ENCODE data around the gene NFKBIE.
A peak's percentile ranks its signal among the peaks of the same experiment; 100 is the strongest.

The NFKBIE gene

DNA sequence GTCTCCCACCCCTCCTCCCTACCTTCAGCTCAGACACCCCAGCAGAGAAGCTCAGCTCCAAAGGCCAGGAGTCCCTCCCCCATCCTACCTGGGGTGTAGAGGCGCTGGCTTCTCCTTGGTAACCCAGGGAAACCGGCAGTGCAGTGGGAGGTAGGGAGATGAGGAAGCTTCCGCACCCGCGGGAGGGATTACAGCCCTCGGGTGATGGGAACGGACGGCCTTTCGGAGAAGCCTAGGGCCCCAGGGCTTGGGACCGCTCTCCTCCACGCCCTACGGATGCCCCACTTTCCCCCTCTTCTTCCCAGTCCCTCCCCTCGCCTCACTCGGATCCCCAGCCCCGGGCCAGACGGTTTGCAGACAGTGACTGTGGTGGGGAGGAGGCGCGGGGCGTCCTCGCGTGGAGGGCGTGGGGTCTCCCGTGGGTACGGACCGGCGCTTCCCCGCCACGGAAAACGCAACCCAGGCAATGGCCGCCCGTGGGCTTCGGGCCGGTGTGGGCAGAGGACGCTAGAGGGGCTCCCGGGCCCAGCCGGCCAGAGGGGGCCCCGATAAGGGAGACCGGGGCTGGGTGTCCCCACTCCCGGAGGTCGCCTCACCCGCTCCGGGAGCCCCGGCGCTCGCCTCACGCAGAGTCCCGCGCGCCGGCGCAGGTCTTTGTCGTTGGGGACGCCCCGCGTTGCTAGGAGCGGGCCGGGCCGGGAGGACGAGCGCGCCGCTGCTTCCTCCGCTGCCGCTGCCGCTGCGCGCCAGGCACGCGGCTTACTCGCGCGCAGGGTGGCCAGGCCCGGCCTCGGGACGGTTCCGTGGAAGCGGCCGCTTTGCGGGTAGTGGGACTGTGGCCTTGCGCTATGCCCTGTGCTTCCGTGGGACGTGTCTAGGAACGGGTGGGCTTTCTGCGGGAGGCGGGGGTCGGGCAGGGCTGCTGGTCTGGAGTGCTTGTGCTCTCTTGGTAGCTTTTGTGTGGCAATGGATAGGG, 32.0 kb upstream of the NFKBIE start:
- DNase-seq = peak; percentile 67

DNA sequence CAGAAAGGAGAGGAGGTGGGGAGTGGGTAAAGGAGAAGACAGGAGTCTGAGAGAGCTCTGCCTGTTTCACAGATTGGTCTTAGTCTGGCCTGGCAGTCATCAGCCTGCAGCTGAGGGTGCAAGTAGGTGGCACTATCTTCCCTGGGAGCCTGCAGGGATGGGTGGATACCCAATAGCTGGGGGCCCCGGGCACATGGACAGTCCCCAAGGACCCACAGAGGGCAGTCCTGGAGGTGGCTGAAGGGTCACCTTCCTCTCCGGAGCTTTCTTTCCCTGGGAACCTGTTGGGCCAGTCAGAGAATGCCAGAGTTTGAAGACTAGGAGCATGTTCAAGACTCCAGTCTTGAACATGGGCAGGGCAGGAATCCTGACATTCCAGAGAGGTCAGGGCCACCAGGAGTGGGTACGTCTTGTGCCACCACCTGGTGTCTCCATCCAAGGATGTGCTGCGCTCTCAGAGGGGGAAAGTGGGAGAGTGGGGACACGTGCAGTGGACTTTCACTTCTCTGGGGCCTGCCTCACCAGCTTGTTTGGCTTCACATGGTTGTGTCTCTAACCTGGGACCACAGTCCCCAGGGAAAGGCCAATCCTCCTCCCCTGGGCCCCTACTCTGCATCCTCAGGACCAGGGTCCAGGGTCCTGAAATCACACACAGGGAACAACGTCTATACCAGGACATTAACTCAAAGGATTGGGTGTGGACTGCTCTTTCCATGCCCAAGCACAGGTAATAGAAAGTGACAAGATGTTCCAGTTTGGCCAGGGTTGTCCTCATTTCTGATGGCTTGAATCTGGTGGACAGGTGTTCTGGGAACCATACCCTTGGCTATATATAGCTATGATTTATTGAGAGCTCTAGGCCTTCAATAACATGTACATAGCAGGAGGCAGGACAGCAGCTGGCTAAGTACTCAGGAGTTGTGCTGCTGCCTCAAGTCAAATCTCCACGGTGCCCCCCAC, 29.8 kb upstream of the NFKBIE start:
- DNase-seq = no peak

DNA sequence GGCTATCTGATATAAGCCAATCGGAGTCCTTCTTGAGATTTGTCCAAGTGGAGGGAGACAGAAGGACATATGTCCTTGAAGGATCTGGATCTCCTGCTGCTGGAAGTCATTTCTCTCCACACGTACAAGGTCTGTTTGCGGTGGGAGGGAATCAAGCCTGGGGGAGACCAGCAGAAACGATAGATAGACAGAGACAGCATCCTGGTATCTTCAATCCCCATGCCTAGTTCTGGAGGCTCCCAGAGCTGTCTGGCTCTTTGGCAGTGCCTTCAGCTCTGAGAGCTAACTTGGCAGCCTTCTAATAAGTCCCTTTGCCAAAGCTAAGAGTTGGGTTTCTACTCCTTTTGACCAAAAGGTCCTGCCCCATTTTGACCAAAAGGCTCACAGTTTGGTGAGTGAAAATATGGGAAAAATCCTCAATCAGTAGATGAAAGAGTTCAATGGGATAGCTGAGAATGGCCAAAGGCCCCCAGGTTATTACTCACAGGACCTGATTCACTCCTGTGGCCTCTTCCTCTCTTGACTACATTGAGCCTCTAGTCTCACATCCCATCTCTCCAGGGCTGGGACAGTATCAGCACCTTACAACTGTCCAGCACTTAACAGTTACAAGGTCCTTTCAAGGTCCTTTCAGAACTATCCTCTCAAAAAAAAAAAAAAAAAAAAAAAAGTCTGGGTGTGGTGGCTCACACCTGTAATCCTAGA, 27.5 kb upstream of the NFKBIE start:
- no peak for DNase-seq

DNA sequence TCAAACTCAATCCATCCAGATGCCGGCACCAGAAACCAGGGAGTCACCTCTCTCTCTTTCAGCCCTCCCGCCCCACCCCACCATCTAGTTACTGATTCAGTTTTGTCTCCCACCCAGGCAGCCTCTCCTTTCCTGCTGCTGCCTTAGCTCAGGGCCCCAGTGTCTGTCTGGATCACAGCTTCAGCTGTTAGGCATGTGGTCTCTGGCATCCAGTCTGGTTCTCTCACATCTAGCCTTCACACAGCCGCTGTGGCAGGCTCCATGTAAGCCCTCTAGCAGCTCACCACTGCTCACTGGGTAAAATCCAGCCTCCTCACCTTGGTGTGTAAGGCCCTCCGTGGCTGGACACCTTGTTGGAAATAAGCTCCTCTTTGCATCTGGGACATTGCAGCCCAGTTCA, 26.5 kb upstream of the NFKBIE start:
- no peak for DNase-seq

DNA sequence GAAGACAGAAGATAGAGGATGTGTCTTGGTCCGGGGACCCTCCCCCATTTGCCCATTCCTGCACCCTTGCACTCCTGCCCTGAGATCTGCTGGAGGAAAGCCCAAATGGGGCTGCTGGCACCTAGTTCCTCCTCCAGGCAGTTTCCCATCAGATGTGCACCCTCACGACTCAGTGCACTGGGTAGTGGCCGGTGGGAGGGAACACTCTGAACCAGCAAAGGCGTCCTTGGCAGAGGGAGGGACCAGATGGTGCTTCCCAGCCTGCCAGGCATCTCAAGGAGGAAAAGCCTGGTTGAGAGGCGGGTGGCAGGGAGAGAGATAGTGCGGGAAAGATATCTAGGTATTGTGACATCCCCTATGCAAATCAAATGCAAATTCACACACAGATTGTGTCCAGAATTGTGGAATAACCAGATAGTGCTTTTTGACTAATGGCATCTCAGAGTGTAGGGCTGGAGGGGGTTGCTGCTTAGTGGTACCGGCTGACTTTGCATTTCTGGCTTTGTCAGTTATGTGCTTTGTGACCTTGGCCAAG, 24.4 kb upstream of the NFKBIE start:
- DNase-seq = no peak

DNA sequence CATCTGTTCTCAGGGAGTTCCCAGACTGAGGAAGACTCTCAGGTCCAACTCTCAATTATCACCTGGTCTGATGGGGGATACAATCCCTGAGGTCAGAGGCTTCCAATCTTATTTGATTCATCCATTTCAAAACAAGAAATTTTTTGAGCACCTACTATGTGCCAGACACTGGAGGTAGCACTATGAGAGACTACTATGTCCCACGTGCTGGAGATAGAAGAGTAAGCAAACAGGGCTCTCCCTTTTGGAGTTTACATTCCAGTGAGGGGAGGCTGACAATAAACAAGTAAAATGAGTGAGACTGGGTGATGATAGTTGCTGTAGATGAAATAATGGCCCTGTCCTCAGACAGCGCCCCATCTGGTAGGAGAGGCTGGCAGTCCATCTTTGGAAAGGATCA, 21.4 kb upstream of the NFKBIE start:
- no peak for DNase-seq

DNA sequence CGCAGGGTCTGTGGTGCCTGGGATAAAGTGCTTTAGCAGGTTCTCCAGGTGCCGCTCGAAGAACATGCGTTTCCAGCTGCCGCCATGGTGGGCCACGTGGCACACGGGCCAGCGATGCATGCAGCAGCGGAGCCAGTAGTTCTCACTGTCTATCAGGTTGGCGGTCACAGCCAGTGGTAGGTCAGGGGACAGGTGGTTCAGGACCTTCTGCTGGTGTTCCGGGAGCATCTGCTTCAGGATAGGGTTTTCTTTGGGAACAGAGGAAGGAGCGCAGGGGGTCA, 20.9 kb upstream of the NFKBIE start:
- DNase-seq = no peak

DNA sequence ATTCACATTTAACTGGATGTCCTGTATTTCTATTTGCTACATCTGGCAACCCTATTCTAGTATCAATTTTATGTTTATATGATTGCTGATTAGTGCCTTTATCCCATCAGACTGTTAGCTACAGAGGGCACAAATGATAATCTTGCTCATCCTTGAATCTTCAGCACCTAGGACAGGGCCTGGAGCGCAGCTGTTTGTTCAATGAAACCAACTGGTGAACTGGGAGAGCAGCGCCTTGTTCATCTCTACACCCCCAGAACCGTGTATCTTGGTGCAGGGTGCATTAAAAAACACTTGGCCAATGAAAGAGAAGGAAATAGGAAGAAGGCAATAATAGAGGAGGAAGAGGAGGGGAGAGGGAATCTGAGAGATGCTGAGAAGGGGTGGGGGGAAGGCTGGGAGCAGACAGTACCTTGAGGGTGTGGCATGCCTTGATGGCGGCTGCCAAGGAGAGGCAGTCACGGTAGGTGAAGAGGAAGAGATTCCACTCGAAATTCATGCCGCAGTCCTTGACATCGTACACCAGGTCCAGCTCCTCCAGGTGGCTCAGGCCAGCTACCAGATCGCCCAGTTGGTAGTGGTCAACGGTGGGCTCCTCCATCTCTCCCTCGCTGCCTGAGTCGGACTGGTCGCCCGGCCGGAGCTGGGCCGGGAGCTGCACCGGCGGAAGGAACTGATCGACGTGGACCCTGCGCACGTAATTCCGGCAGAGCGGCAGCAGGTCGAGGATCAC, 20.4 kb upstream of the NFKBIE start:
- DNase-seq = peak; percentile 64

DNA sequence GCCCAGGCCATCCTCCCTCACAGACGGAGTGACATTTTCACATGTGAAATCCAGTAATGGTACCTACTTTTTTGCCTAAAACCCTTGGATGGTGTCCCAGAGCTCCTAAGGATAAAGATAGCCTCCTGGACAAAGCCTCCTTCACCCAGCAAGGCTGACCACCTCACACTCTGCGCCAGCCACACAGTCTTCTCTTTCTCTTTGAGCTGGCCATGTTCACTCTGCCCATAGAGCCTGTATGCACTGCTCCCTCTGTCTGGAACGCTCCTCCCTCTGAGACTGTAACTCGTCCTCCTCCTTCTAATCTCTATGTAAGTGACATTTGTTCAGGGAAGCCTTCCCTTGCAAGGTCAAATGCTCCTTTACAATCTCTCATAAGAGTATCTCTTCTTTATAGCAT, 19.5 kb upstream of the NFKBIE start:
- no peak for DNase-seq

DNA sequence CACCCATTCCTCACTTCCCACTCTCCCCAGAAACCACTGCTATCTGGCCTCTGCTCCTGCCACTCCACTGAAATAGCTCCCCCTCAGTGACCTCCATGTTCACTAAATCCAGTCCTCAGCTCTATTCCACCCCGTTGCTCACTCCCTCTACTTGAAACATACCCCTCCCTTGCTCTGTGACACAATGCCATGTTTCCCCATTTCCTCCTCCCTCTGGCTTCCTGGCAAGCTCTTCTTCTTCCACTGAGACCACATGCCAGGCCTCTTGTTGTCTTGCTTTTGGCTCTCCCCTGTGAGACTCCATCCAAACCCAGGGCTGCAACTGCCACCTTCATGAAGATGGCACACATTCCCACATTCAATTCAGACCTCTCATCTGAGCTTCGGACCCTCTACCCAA, 18.8 kb upstream of the NFKBIE start:
- DNase-seq = no peak

DNA sequence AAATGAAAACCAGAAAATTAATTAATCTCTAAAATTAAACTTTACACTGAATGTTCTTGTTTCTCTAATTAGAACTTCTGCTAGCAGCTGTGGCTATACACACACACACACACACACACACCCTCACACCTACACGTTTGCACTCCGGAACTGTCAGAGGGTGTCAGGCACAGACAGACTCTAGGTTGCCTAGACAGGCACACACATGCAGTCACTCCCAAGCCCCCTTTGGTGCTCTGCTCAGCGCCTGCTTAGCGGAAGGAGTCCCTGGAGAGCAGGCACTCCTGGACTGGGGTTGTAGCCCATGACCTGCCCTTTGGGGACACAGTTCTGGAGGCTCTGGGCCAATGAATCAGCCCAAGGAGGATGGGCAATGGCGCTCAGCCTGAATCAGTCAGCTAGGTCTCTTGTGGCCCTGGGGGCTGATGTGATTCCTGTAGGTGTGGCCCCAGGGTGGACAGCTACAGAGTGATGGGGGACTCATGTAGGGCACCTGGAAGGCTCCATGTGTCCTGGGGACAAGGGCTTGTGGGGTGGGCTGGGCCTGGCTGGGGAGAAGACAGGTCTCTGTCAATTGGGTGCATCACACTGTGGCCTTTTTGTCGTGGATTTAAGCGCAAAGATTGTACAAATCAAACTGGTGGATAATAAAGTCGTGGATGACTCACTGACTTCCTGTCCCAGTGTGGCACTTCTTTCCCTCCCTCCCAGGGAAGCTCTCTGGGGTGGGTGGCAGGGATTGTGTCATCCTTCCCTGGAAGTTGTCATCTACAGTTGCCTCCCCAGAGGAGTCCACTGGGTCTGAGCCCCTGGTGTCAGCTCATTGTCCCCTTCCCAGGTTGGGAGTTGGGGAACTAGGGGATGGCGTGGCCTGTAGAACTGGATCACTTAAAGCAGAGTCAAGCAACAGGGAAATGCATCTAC, 13.7 kb upstream of the NFKBIE start:
- DNase-seq = no peak

DNA sequence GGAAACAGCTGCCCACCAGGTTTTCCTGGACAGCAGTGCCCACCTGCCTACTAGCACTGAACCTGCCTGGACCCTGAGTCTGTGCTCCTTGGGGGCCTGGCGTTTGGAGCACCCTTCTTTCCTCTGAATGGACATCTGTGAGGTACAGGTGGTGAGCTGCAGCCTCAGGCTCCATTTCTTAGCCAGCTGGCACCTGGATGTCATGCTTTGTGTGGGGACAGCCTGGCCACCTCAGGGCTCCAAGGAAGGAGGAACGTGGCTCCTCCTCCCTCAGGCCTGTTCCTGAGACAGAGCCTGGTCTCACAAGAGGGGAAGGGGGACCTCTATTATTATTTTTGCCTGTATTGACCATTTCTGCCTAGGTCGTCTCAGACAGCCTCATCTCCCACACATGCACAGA, 13.0 kb upstream of the NFKBIE start:
- no peak for DNase-seq

DNA sequence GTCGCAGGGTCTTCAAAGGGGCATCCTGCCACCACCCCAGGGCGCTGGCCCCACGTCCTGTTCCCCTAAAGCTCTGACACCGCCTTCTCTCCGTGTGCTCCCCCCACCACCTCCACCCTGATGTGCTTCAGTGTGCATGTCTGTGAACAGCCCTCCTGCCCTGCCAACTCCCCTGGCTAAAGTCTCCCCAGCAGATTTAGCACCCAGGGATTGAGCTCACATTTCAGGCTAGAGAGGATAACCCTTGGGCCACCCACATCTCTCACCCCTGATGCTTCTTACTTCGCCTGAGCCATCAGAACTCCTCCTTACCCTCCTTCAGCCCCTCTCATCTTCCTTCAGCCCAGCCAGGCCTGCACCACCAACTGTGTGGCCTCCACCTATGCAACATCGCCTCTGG, 12.4 kb upstream of the NFKBIE start:
- DNase-seq = no peak

DNA sequence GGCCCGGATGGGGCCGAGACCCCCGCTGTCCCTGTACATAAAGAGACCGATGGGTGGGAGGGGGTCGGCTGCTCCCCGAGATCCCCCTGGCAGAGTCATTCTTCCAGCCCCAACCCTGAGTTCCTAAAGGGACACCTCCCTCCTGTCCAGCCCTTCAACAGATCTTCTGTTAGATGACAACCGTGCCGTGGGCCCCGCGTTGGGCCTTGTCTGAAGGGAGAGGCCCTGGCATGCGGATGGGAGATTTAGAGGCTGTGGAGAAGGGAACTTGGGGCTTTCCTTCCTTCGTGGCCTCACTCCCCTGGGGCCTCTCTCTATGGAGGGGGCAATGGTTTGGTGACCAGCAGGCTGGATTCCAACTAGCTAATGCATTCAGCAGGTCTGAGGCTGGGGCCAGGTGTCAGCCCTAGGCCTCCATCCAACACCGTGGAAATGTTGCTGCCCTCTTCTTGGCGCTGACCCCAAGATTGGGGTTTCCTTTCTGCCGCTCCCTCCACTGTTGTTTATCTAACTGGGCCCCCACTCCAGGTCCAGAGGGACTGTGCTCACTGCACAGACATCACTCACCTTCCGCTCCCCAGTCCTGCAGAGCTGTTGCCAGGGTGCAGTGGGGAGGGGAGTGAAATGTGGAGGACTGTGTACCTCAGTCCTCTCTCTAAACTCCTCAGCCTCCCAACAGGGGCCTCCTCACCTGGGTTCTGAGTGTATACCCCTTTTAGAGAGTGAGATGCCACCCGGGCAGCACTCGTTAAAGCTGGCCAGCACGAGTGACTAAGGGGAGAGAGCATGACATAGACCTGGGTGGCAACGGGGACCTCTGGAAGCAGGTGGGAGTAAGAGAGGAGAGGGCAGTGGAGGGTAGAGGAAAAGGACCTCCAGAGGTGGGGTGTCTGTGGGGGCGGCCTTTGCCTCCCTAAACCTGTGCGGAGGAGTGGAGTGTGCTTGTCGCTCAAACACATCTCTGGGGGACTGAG, 11.6 kb upstream of the NFKBIE start:
- DNase-seq = no peak

DNA sequence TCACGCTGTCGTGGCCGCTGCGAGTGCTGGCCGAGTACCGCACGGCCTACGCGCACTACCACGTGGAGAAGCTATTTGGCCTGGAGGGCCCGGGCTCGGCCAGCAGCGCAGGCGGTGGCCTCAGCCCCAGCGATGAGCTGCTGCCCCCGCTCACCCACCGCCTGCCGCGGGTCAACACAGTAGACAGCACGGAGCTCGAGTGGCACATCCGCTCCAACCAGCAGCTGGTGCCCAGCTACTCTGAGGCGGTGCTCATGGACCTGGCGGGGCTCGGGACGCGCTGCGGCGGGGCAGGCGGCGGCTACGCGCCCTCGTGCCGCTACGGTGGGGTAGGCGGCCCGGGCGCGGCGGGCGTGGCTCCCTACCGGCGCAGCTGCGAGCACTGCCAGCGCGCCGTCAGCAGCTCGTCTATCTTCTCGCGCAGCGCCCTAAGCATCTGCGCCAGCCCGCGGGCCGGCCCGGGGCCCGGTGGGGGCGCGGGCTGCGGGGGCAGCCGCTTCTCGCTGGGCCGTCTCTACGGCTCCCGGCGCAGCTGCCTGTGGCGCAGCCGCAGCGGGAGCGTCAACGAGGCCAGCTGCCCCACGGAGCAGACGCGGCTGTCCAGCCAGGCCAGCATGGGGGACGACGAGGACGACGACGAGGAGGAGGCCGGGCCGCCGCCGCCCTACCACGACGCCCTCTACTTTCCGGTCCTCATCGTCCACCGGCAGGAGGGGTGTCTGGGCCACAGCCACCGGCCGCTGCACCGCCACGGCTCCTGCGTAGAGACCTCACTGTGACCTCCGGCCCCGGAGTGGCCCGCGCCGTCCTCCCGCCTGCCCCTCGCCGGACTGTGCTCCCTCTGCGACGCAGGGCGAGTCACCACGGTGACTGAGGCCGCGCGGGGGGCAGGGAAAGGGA, 10.6 kb upstream of the NFKBIE start:
- DNase-seq = peak; percentile 64

DNA sequence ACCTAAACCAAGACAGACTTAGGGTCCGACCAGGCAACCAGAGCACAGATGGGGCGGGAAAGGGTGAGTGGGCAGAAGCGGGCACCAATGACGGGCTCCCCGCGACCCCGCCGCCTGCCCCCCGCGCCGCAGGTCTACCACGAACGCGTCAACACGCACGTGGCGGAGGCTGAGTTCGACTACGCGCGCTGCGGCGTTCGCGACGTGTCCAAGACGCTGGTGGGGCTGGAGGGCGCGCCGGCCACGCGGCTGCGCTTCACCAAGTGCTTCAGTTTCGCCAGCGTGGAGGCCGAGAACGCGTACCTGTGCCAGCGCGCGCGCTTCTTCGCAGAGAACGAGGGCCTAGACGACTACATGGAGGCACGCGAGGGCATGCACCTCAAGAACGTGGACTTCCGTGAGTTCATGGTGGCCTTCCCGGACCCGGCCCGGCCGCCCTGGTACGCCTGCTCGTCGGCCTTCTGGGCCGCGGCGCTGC, 10.0 kb upstream of the NFKBIE start:
- no peak for DNase-seq

DNA sequence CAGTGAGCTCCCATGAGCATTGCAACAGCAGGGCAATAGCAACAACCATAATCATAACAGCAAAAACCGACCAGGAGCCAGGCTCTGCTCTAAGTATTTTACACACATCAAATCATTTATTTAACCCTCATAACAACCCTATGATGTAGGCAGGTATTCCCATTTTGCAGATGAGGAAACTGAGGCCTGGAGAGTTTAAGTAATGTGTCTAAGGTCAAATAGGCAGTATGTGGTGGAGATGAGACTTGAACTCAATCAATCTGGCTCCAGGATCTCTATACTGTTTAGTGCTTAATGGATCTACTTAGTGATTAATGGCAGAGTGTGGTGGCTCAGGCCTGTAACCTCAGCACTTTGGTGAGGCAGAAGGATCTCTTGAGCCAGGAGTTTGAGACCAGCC, 8.3 kb upstream of the NFKBIE start:
- no peak for DNase-seq

DNA sequence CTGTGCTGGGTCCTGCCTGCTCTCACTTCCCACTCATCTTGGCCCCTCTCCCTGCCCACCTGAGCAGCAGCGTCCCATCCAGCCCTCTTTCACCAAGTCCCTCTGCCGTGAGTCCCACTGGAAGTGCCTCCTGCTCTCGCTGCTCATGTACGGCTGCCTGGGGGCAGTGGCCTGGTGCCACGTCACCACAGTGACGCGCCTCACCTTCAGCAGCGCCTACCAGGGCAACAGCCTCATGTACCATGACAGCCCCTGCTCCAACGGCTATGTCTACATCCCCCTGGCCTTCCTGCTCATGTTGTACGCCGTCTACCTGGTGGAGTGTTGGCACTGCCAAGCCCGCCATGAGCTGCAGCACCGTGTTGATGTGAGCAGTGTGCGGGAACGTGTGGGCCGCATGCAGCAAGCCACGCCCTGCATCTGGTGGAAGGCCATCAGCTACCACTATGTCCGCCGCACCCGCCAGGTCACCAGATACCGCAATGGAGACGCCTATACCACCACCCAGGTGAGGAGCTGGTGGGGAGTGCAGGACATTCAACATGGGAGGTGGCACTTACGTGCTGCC, 7.7 kb upstream of the NFKBIE start:
- DNase-seq = no peak

All from hematopoietic multipotent progenitor cell treated with erythropoietin and hydrocortisone succinate and interleukin-3 and kit ligand, for 4 days (in vitro differentiated cells).